Activated CD8-positive, alpha-beta memory T cell treated with anti-CD3 and anti-CD28 coated beads for 24 hours (primary cell): Measurements from ENCODE around the gene CSNK1G1.
"Not testable (repeated sequence)": the region's sequence is repeated elsewhere in the genome, so short reads cannot be mapped to it uniquely, and the experiment has no call there.

Source experiments
- DNase-seq: peaks from one replicate; pipeline ENCODE4 v3.0.0-alpha.2; 2020

The CSNK1G1 gene

DNA sequence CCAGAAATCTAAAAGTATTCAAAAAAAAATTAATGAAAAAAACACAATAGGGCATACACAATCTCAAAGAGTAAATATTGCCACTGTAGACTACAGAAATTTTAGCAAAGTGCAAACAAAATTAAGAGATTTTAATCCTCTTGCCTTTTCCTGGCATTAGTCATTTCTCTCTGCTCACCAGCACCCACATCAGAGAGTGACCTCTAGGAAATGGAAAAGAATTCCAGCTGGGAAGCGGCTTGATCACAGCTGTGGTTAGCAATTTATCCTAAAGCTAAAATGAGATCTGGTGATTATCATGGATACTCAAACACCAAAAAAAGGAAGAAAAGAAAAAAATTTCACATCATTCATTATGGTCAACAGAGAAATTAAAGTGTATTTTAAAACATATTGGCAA lies 7.5 kb downstream of the CSNK1G1 start:
- DNase-seq, result no peak

DNA sequence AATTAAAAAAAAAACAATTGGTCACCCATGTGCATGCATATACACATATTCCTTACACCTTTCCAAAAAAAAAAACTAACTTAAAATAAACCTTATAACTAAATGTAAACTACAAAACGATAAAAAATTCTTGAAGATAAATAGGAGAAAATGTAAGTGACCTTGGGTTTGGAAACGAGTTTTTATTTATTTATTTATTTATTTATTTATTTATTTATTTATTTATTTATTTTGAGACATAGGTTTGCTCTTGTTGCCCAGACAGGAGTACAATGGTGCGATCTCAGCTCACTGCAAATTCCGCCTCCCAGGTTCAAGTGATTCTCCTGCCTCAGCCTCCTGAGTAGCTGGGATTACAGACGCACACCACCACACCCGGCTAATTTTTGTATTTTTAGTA lies 9.7 kb downstream of the CSNK1G1 start:
- DNase-seq, result not testable (repeated sequence)

DNA sequence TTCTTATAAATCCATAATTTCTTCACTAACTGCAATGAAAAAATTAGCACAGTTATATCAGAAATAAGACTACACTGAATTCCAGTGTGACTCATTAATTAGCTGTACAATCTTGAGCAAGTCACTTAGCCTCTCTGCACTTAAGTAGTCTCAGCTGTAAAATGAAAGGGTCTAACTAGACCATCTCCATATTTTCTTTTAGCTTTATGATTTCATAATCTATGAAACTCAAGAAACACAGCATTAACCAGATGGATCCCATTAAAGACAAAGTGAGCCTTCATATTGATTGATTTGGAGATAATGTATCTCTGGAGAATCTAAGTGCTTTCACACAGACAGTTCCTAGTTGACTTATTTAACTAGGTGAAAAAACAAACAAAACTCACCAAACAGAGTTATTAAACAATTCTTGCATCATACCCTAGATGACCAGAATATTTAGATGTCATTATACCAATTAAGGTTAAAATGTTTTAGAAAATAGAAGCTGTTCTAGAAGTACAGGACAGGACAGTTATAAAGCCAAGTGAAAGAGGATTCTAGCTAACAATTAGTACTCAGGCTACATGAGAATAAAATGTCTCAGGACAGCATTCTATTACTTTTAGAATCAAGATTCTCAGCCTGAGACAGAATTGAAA lies 11.2 kb downstream of the CSNK1G1 start:
- DNase-seq, result no peak

GRCh38 chr15:64343841-64344240 lies 12.1 kb downstream of the CSNK1G1 start:
- no peak for DNase-seq

DNA sequence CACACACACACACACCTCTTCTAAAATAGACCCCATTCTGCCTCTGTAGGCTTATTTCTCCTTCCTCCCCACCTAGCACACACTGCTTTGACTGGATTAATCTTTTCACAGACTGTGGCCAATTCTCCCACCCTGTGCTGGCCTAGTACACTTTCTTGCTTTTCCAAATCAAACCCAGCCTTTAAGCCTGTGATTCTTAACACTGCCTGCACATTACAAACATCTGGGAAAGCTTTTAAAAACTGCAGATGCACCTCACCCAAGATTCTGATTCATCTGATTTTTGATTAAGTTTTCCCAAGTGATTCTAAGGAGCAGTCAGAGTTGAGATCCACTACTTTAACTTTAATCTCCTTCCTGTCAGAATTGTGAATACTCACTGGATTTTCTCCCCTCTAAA lies 12.8 kb downstream of the CSNK1G1 start:
- DNase-seq, result no peak

DNA sequence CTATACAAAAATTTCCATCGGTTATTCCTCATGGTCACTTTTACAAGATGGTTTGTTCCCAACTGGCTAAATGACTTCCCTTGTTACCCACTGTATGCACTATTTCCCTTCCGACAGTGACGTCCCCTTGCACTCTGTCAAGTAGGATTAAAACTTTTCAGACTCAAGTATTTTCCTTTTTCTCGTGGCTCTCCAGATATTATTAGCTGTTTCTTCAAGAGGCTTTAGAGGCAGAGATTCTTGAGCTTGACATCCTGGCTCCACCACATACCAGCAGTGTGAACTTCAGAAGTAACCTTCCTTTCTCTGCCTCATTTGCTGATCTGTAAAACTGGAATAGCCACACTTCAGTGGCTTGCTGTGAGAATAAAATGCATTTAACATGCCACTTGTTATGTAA lies 14.0 kb downstream of the CSNK1G1 start:
- no peak for DNase-seq

DNA sequence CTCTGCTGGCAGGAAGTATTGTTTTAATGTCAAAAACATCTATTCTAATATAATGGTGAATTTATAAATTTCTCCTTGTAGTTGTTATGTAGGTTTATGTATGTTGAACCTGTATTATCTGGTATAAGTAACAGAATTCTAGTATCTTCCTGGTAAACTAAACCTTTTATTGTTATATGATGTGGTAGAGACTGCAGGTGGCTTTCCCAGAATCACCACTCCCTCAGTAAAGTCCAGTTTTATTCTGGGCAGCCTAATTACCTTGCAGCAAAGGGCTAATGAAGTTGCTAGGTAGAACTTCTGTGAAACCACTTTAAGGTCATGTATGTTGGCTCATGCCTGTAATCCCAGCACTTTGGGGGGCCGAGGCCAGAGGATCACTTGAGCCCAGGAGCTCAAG lies 15.6 kb downstream of the CSNK1G1 start:
- no peak for DNase-seq

- no peak for DNase-seq
Observed at GRCh38 chr15:64337761-64338160, 18.2 kb downstream of the CSNK1G1 start.

DNA sequence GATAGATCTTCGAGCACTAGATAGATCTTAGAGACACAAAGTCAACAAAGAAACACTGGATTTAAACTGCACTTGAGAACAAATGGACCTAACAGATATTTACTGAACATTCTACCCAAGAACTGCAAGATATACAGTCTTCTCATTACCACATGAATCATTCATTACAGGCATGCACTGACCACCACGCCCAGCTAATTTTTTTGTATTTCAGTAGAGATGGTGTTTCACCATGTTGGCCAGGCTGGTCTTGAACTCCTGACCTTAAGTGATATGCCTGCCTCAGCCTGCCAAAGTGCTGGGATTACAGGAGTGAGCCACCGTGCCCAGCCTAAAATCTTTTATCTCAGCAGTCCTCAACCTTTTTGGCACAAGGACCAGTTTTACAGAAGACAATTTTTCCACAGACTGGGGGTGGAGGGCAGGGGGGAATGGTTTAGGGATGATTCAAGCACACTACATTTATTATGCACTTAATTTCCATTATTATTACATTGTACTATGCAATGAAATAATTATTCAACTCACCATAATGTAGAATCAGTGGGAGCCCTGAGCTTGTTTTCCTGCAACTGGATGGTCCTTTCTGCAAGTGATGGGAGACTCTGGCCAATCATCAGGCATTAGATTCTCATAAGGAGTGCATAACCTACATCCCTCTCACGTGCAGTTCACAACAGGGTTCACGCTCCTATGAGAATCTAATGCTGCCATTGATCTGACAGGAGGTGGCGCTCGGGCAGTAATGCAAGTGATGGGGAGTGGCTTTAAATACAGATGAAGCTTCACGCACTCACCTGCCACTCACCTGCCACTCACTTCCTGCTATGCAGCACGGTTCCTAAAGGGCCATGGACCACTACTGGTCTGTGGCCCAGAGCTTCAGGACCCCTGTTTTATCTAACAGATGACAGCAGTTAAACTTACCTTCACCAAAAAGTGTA lies 21.7 kb downstream of the CSNK1G1 start:
- no peak for DNase-seq

DNA sequence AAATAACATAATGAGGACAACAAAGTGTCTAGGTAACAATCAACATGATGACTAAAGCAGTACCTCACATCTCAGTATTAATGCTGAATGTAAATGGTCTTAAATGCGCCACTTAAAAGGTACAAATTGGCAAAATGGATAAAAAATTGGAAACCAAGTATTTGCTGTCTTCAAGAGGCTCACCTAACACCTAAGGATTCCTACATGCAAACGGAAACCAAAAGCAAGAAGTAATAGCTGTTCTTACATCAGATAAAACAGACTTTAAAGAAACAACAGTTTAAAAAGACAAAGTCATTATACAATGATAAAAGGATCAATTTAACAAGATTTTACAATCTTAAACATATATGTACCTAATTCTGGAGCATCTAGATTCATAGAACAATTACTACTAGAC lies 22.5 kb downstream of the CSNK1G1 start:
- no peak for DNase-seq

DNA sequence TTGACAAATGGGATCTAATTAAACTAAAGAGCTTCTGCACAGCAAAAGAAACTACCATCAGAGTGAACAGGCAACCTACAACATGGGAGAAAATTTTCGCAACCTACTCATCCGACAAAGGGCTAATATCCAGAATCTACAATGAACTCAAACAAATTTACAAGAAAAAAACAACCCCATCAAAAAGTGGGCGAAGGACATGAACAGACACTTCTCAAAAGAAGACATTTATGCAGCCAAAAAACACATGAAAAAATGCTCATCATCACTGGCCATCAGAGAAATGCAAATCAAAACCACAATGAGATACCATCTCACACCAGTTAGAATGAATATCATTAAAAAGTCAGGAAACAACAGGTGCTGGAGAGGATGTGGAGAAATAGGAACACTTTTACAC lies 24.3 kb downstream of the CSNK1G1 start:
- DNase-seq, result not testable (repeated sequence)

DNA sequence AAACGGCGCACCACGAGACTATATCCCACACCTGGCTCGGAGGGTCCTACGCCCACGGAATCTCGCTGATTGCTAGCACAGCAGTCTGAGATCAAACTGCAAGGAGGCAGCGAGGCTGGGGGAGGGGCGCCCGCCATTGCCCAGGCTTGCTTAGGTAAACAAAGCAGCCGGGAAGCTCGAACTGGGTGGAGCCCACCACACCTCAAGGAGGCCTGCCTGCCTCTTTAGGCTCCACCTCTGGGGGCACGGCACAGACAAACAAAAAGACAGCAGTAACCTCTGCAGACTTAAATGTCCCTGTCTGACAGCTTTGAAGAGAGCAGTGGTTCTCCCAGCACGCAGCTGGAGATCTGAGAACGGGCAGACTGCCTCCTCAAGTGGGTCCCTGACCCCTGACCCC lies 29.0 kb downstream of the CSNK1G1 start:
- DNase-seq, result not testable (repeated sequence)

DNA sequence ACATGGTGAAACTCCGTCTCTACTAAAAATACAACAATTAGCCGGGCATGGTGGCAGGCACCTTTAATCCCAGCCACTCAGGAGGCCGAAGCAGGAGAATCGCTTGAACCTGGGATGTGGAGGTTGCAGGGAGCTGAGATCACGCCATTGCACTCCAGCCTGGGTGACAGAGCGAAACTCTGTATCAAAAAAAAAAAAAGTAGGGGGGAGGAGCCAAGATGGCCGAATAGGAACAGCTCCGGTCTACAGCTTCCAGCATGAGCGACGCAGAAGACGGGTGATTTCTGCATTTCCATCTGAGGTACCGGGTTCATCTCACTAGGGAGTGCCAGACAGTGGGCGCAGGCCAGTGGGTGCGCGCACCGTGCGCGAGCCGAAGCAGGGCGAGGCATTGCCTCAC lies 29.5 kb downstream of the CSNK1G1 start:
- DNase-seq, result not testable (repeated sequence)

DNA sequence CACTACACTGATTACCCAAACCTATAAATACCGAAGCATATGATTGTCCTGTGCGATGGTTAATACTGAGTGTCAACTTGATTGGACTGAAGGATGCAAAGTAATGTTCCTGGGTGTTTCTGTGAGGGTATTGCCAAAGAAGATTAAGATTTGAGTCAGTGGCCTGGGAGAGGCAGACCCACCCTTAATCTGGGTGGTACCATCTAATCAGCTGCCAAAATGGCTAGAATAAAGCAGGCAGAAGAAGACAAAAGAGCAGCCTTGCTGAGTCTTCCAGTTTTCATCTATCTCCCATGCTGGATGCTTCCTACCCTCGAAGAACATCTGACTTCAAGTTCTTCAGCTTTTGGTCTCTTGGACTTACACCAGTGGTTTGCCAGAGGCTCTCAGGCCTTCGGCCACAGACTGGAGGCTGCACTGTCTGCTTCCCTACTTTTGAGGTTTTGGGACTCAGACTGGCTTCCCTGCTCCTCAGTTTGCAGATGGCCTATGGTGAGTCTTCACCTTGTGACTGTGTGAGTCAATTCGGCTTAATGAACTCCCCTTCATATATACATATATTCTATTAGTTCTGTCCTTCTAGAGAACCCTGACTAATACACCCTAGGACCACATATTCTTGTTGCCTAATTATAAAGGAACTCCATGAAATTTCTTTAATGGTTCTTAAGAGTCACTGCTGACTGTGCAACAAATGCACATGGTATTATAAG lies 31.7 kb downstream of the CSNK1G1 start:
- no peak for DNase-seq

- no peak for DNase-seq
Observed at GRCh38 chr15:64315216-64315615, 40.8 kb downstream of the CSNK1G1 start.

DNA sequence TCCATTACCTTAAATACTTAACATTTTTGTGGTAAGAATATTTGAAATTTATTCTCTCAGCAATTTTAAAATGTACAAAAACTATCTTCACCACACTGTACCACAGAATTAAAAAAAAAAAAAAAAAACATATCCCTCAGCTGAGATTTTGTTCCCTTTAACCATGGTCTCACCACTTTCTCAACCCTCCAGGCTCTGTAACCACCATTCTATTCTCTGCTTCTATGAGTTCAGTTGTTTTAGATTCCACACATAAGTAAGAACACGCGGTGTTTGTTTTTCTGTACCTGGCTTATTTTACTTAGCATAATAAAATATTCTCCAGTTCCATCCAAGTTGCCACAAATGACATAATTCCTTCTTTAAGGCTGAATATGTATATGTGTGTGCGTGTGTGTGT lies 41.5 kb downstream of the CSNK1G1 start:
- no peak for DNase-seq

DNA sequence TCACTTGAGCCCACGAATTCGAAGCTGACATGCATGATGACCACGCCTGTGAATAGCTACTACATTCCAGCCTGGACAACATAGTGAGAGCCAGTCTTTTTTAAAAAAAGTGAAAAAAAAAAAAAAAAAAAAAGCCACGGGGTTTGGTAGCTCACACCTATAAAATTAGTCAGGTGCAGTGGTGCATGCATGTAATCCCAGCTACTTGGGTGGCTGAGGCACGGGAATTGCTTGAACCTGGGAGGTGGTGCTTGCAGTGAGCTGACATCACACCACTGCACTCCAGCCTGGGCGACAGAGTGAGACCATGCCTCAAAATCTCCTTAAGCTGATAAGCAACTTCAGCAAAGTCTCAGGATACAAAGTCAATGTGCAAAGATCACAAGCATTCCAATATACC lies 44.4 kb downstream of the CSNK1G1 start:
- no peak for DNase-seq

DNA sequence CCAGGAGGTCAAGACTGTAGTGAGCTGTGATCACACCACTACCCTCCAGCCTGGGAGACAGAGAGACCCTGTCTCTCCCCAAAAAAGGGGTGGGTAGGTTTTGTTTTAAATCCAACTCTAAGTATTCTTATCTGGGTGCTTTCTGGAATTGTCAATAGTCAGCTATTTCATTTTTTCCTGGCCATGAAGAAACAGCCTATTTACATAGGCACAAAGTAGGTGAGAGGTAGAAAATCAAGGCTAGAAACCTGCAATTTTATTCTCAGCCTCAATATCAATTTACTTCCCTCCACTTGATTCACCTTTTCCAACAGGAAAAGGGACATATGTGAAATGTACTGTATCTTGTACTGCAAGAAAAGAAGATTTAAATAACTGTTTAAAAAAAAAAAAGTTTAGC lies 45.9 kb downstream of the CSNK1G1 start:
- DNase-seq, result no peak

DNA sequence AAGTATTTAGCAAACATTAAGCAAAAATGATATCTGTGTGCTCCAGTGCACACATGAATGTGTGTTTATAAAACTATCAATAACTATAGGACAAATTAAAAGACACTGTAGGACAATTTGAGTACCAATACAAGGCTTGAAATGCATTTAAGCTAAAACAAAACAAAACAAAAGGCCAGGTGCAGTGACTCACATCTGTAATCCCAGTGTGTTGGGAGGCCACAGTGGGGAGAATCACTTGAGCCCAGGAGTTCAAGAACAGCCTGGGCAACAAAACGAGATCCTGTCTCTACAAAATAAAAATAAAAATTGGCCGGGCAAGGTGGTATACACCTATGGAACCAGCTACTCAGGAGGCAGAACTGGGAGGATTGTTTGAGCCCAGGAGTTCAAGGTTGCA lies 50.7 kb downstream of the CSNK1G1 start:
- no peak for DNase-seq

GRCh38 chr15:64289550-64289949 lies 66.4 kb downstream of the CSNK1G1 start:
- DNase-seq, result no peak

- DNase-seq, result no peak
Observed at GRCh38 chr15:64288999-64289398, 67.0 kb downstream of the CSNK1G1 start.

DNA sequence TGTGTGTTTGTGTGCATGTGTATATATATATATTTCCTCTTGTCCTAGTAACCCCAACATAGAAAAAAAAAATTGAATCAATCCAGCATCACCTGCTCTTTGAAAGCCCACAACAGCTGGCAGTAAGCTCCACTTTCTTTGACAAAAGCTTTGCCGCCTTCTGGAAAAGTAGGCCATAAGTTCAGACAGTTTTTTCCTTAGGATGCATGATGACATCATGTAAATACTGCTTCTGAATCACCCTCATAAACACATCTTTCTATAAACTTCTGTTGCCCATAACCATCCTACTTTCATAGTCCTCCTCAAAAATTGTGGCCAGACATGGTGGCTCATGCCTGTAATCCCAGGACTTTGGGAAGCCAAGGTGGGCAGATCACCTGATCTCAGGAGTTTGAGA lies 67.4 kb downstream of the CSNK1G1 start:
- DNase-seq, result no peak

DNA sequence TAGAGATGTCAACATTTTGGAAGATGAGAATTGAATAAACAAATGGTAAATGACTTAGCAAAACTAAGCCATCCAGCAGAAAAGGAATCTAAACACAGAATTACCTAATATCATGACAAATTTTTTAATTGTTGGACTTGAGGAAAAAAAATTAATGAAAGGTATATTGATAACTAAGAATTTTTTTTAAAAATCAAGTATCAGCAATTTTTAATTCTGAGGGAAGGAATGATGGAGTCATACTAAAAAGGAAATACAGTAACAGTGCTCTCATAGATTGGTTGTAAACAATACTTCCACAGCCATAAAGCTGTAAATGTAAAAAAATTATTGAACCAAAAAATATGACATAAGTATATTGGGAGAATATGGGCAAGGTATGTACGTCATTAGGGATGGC lies 68.0 kb downstream of the CSNK1G1 start:
- DNase-seq, result no peak

DNA sequence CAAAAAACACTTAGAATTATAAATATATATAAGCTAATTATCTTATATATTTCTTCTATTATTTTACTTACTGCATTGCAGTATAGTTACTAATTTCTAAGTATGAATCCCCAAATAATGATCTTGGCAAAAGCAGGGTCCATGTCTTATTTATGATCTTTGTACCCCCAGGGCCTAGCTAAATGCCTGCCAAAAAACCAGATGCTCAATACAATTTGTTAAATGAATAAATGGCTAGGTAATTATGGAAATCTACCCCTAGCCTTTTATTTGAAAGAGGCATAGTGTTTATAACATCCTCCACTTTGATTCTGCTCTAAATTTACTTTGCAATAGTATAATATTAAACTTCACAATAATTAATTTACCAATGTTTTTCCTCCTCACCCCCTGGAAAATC lies 69.5 kb downstream of the CSNK1G1 start:
- DNase-seq, result no peak
